ENCODE measurements around the gene ATG7.
"Not testable (repeated sequence)": the region's sequence is repeated elsewhere in the genome, so short reads cannot be mapped to it uniquely, and the experiment has no call there.

Gene ATG7

GRCh38 chr3:11335056-11335608 lies 62.9 kb downstream of the ATG7 start:
- DNase-seq (ENCODE audit: low read depth), result peak; percentile 62
- TF ChIP-seq, protein P1, sequence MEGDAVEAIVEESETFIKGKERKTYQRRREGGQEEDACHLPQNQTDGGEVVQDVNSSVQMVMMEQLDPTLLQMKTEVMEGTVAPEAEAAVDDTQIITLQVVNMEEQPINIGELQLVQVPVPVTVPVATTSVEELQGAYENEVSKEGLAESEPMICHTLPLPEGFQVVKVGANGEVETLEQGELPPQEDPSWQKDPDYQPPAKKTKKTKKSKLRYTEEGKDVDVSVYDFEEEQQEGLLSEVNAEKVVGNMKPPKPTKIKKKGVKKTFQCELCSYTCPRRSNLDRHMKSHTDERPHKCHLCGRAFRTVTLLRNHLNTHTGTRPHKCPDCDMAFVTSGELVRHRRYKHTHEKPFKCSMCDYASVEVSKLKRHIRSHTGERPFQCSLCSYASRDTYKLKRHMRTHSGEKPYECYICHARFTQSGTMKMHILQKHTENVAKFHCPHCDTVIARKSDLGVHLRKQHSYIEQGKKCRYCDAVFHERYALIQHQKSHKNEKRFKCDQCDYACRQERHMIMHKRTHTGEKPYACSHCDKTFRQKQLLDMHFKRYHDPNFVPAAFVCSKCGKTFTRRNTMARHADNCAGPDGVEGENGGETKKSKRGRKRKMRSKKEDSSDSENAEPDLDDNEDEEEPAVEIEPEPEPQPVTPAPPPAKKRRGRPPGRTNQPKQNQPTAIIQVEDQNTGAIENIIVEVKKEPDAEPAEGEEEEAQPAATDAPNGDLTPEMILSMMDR (IDR thresholded peaks at IDR 0.05; ENCODE audit: insufficient read depth, low read depth, low read length, missing control alignments), result peak; percentile 47

GRCh38 chr3:11339541-11339940 lies 67.3 kb downstream of the ATG7 start:
- no peak overlapping the region for H3K4me3 ChIP-seq (ENCODE audit: low read depth, low read length)
- no peak for DNase-seq (ENCODE audit: low read depth)
- TF ChIP-seq, protein P1 (IDR thresholded peaks at IDR 0.05; ENCODE audit: insufficient read depth, low read depth, low read length, missing control alignments), result no peak

More at GRCh38 chr3:11335056-11335608, 62.9 kb downstream of the ATG7 start:
- no peak overlapping the region for H3K4me3 ChIP-seq (ENCODE audit: low read depth, low read length)

- DNase-seq (ENCODE audit: low read depth), result no peak
- no peak overlapping the region for H3K4me3 ChIP-seq (ENCODE audit: low read depth, low read length)
- TF ChIP-seq, protein P1 (IDR thresholded peaks at IDR 0.05; ENCODE audit: insufficient read depth, low read depth, low read length, missing control alignments), result no peak
Measured at GRCh38 chr3:11346416-11346815, 74.2 kb downstream of the ATG7 start.

DNA sequence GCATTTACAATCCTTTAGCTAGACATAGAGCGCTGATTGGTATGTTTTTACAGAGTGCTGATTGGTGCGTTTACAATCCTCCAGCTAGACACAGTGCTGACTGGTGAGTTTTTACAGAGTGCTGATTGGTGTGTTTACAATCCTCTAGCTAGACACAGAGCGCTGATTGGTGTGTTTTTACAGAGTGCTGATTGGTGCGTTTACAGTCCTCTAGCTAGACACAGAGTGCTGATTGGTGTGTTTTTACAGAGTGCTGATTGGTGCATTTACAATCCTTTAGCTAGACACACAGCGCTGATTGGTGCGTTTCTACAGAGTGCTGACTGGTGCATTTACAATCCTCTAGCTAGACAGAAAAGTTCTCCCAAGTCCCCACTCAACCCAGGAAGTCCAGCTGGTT lies 76.7 kb downstream of the ATG7 start:
- DNase-seq (ENCODE audit: low read depth); H3K4me3 ChIP-seq (ENCODE audit: low read depth, low read length): not testable (repeated sequence)

DNA sequence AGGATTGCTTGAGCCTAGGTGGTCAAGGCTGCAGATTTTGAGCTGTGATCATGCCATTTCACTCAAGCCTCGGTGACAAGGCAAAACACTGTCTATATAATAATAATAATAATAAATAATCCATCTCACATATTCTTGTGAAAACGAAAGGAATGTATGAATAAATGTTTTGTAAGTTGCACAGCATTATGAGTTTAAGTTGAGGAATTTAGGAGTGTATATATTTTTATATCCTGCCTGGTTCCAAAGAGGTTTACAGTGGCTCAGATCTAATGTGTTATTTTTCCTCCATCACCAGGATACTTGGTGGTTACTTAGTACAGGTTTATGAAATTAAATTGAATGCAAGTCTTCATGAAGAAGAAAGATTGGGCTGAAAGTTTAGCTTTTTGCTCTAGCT lies 77.2 kb downstream of the ATG7 start:
- no peak for DNase-seq (ENCODE audit: low read depth)
- TF ChIP-seq, protein P1 (IDR thresholded peaks at IDR 0.05; ENCODE audit: insufficient read depth, low read depth, low read length, missing control alignments), result no peak
- H3K4me3 ChIP-seq (ENCODE audit: low read depth, low read length), result no peak overlapping the region

DNA sequence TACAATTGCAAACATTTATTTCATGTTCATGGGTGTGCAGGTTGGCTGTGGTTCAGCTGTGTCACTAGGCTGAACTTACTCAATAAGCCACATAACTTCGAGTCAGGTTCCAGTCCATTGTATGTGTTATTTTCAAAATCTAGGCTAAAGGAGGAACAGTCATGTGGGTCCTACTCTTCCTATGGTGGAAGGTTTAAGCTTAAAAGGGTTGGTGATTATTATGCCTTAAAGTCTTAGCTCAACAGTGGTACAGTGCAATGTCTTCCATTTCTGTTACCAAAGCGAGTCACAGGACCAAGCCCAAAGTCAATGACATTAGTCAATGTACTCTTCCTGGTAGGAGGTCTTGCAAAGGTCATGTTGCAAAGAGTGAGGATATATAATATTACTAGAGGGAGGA lies 78.2 kb downstream of the ATG7 start:
- no peak for DNase-seq (ENCODE audit: low read depth)
- H3K4me3 ChIP-seq (ENCODE audit: low read depth, low read length), result no peak overlapping the region
- TF ChIP-seq, protein P1 (IDR thresholded peaks at IDR 0.05; ENCODE audit: insufficient read depth, low read depth, low read length, missing control alignments), result no peak

GRCh38 chr3:11351451-11351850 lies 79.3 kb downstream of the ATG7 start:
- H3K4me3 ChIP-seq (ENCODE audit: low read depth, low read length), result no peak overlapping the region
- DNase-seq (ENCODE audit: low read depth), result no peak
- TF ChIP-seq, protein P1 (IDR thresholded peaks at IDR 0.05; ENCODE audit: insufficient read depth, low read depth, low read length, missing control alignments), result no peak
